SK-N-SH treated with all-trans-retinoic acid at 6 μM for 48 hours (cell line): ENCODE results near the gene ZMYND8.

ENCODE experiments used
- ATAC-seq: fragments of 200-7000 bp; cut with Tn5 transposase; 3 replicates; pipeline ENCODE4 v1.9.1; 2020; ENCODE audit warnings: mild to moderate bottlenecking, moderate library complexity
- ARNTL ChIP-seq: fragments of 450-650 bp; formaldehyde crosslinking; IDR thresholded peaks from 2 replicates; pipeline ENCODE4 v1.5.0; 2020; ENCODE audit warnings: low read depth, mild to moderate bottlenecking, moderate library complexity, borderline replicate concordance
- CREB5 ChIP-seq: fragments of 250-450 bp; sonication (Bioruptor Pico); IDR thresholded peaks from 2 replicates; pipeline ENCODE4 v1.5.1; 2020; ENCODE audit warnings: low read depth, mild to moderate bottlenecking, moderate library complexity
- CSDC2 ChIP-seq: fragments of 250-450 bp; sonication (Bioruptor Pico); IDR thresholded peaks from 2 replicates; pipeline ENCODE4 v1.5.0; 2020; ENCODE audit warnings: mild to moderate bottlenecking, moderate library complexity
- CSRNP3 ChIP-seq: fragments of 250-450 bp; sonication (Bioruptor Pico); IDR thresholded peaks from 2 replicates; pipeline ENCODE4 v1.5.1; 2021; ENCODE audit warnings: mild to moderate bottlenecking, moderate library complexity
- ESRRG ChIP-seq: fragments of 250-450 bp; sonication (Bioruptor Pico); IDR thresholded peaks from 2 replicates; pipeline ENCODE4 v1.6.1; 2021; ENCODE audit warnings: mild to moderate bottlenecking
- ISL1 ChIP-seq: fragments of 250-450 bp; sonication (Bioruptor Pico); IDR thresholded peaks from 2 replicates; pipeline ENCODE4 v2.1.2; 2022; ENCODE audit warnings: mild to moderate bottlenecking, moderate library complexity
- PATZ1 ChIP-seq: fragments of 250-450 bp; sonication (Bioruptor Pico); IDR thresholded peaks from 2 replicates; pipeline ENCODE4 v1.8.0; 2020; ENCODE audit warnings: mild to moderate bottlenecking, moderate library complexity, borderline replicate concordance
- POU6F1 ChIP-seq: fragments of 250-450 bp; sonication (Bioruptor Pico); IDR thresholded peaks from 2 replicates; pipeline ENCODE4 v1.8.0; 2021; ENCODE audit warnings: low read depth, mild to moderate bottlenecking, moderate library complexity, borderline replicate concordance
- PPARA ChIP-seq: fragments of 250-450 bp; sonication (Bioruptor Pico); IDR thresholded peaks from 2 replicates; pipeline ENCODE4 v1.5.0; 2020; ENCODE audit warnings: mild to moderate bottlenecking, borderline replicate concordance
- RARB ChIP-seq: fragments of 250-450 bp; sonication (Bioruptor Pico); IDR thresholded peaks from 2 replicates; pipeline ENCODE4 v1.8.0; 2021; ENCODE audit warnings: mild to moderate bottlenecking, moderate library complexity
- SNAI2 ChIP-seq: fragments of 250-450 bp; sonication (Bioruptor Pico); IDR thresholded peaks from 2 replicates; pipeline ENCODE4 v1.5.0; 2020; ENCODE audit warnings: mild to moderate bottlenecking, moderate library complexity
- TCF4 ChIP-seq: fragments of 250-450 bp; sonication (Bioruptor Pico); IDR thresholded peaks from 2 replicates; pipeline ENCODE4 v1.8.0; 2021; ENCODE audit warnings: mild to moderate bottlenecking, moderate library complexity, borderline replicate concordance
- TOX ChIP-seq: fragments of 250-450 bp; sonication (Bioruptor Pico); IDR thresholded peaks from 2 replicates; pipeline ENCODE4 v1.8.0; 2021; ENCODE audit warnings: mild to moderate bottlenecking, moderate library complexity, borderline replicate concordance
- ZFP3 ChIP-seq: fragments of 250-450 bp; sonication (Bioruptor Pico); IDR thresholded peaks from 2 replicates; pipeline ENCODE4 v1.5.0; 2020; ENCODE audit warnings: mild to moderate bottlenecking, moderate library complexity
- ZNF8 ChIP-seq: fragments of 450-650 bp; formaldehyde crosslinking; IDR thresholded peaks from 2 replicates; pipeline ENCODE4 v1.5.0; 2020; ENCODE audit warnings: mild to moderate bottlenecking, moderate library complexity
- TF ChIP-seq, protein P1 (sequence below): fragments of 250-450 bp; sonication (Bioruptor Pico); IDR thresholded peaks from 2 replicates; pipeline ENCODE4 v1.5.0; 2020; ENCODE audit warnings: mild to moderate bottlenecking, moderate library complexity

Gene ZMYND8

GRCh38 chr20:47175493-47175892 lies 181.0 kb downstream of the ZMYND8 start:
- TF ChIP-seq CSDC2 (CRISPR knock-in tag) (no peak), ISL1 (no peak), PPARA (CRISPR knock-in tag) (no peak), TOX (no peak), RARB (CRISPR knock-in tag) (no peak), ESRRG (CRISPR knock-in tag) (no peak), ZNF8 (CRISPR knock-in tag) (no peak), SNAI2 (CRISPR knock-in tag) (no peak), POU6F1 (CRISPR knock-in tag) (no peak)
- TF ChIP-seq, protein P1, sequence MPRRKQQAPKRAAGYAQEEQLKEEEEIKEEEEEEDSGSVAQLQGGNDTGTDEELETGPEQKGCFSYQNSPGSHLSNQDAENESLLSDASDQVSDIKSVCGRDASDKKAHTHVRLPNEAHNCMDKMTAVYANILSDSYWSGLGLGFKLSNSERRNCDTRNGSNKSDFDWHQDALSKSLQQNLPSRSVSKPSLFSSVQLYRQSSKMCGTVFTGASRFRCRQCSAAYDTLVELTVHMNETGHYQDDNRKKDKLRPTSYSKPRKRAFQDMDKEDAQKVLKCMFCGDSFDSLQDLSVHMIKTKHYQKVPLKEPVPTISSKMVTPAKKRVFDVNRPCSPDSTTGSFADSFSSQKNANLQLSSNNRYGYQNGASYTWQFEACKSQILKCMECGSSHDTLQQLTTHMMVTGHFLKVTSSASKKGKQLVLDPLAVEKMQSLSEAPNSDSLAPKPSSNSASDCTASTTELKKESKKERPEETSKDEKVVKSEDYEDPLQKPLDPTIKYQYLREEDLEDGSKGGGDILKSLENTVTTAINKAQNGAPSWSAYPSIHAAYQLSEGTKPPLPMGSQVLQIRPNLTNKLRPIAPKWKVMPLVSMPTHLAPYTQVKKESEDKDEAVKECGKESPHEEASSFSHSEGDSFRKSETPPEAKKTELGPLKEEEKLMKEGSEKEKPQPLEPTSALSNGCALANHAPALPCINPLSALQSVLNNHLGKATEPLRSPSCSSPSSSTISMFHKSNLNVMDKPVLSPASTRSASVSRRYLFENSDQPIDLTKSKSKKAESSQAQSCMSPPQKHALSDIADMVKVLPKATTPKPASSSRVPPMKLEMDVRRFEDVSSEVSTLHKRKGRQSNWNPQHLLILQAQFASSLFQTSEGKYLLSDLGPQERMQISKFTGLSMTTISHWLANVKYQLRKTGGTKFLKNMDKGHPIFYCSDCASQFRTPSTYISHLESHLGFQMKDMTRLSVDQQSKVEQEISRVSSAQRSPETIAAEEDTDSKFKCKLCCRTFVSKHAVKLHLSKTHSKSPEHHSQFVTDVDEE (CRISPR knock-in tag) = no peak
- no peak for ATAC-seq

DNA sequence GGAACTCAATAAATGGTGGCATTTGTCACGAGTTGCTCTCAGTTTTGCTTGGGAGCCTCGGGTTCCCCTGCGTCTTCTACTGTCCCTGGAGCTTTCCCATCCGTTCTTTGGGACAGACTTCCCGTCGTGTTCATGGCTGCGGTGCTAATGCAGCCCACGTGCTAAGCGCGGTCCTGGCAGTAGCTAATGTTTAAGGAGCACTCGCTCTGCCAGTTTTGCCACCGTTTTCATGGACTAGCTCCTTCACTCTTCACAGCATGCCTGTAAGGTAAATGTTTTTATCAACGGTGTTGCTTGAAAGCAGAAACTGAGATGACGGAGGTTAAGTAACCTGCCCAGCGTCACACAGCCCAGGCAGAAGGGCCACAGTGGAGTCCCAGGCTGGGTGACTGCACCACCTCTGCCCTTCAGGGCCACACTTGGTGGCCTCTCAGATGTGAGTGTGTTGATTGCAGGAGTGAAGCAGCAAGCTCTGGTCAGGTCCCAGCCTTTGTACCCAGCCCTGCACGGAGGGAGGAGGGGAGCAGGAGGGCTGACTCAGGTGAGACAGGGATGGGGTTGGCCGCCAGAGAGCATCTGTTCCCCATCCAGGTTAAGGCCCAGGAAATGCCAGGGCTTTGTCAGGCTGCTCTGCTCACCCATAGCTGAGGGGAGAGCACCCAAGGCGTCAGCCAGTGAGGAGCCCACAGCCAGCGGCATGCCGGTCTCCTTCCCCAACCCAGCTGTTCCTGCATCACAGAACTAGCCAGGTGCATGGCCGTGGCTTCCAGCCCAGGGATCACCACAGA lies 181.8 kb downstream of the ZMYND8 start:
- no peak for ATAC-seq
- TF ChIP-seq CSRNP3 (CRISPR knock-in tag) (no peak), TCF4 (no peak), TOX (no peak), ISL1 (no peak), ZFP3 (CRISPR knock-in tag) (no peak), ARNTL (no peak), SNAI2 (CRISPR knock-in tag) (no peak), PATZ1 (CRISPR knock-in tag) (no peak), CREB5 (CRISPR knock-in tag) (no peak)
- TF ChIP-seq, protein P1 (CRISPR knock-in tag) = no peak
